ENCODE data around the gene ZNF692.
"Not testable (repeated sequence)": the region's sequence is repeated elsewhere in the genome, so short reads cannot be mapped to it uniquely, and the experiment has no call there.

Gene ZNF692, protein sequence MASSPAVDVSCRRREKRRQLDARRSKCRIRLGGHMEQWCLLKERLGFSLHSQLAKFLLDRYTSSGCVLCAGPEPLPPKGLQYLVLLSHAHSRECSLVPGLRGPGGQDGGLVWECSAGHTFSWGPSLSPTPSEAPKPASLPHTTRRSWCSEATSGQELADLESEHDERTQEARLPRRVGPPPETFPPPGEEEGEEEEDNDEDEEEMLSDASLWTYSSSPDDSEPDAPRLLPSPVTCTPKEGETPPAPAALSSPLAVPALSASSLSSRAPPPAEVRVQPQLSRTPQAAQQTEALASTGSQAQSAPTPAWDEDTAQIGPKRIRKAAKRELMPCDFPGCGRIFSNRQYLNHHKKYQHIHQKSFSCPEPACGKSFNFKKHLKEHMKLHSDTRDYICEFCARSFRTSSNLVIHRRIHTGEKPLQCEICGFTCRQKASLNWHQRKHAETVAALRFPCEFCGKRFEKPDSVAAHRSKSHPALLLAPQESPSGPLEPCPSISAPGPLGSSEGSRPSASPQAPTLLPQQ

DNA sequence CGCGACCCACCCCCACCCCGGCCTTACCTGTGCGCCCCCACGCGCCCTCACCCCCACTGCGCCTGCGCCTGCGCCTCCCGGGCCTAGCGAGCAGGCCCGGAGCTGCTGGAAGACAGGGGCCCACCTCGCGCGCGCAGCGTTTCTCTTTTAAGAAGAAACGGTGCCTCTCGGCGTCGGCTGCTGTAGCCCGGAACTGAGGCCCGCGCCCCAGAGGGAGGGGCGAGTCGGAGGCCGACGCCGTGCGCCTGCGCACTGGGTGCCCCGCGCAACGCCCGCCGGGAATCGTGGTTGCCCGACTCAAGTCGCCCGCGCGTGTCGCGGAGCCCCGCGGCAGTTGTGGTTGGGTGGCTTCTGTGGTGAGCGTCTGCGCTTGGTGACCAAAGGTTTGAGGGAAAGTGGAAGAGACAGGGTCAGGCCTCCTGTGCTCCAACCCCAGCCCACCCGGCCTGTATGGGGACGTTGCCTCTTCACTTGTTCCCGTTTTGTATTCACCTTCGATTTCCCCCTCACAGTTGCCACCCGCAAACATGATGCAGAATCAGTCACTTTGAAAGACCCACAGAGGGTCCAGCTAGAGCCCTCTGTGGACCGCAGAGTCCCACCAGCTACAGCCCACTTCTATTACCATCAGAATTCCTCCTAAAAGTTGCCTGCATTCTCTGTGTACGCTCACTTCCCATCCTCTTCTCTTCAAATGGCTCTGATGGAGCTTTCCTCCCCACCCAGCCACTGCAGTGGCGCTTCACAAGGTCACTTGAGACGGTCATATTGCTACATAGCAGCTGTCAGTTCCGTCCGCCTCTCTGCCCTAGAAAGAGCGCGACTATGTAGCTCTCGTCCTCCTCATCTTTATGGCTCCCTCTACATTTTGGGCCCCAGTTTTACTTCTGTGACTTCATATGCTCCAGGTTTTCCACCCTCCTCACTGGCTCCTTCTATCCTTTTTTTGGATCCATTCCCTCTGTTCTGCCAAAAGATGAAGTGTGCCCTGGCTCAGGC lies at the start of gene ZNF692:
Gene ZNF692, minus strand, starts transcription at position 195 of the 999 bp plus-strand sequence. CDS start 776 bp downstream, outside the sequence.
- DNase-seq = peak; percentile 100

DNA sequence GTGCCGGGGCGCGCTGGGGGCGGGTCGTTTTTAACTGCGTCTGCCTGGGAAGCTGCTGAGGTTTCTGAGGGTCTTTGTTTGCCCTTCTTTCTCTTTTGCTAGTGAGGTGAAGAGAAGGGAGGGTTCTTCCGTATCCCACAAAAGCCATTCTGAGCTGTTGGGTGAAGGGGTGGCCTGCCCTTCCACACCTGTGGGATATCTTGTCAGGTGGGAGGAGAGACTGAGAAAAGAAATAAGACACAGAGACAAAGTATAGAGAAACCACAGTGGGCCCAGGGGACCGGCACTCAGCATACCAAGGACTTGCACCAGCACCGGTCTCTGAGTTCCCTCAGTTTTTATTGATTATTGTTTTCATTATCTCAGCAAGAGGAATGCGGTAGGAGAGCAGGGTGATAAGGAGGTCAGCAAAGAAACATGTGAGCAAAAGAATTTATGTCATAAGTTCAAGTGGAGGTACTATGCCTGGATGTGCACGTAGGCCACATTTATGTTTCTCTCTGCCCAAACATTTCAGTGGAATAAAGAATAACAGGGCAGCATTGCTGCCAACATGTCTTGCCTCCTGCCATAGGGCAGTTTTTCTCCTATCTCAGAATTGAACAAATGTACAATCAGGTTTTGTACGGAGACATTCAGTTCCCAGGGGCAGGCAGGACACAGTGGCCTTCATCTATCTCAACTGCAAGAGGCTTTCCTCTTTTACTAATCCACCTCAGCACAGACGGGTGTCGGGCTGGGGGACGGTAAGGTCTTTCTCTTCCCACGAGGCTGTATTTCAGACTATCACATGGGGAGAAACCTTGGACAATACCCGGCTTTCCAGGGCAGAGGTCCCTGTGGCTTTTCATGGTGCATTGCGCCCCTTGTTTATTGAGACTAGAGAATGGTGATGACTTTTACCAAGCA lies 48.1 kb upstream of the ZNF692 start:
- DNase-seq = no peak

DNA sequence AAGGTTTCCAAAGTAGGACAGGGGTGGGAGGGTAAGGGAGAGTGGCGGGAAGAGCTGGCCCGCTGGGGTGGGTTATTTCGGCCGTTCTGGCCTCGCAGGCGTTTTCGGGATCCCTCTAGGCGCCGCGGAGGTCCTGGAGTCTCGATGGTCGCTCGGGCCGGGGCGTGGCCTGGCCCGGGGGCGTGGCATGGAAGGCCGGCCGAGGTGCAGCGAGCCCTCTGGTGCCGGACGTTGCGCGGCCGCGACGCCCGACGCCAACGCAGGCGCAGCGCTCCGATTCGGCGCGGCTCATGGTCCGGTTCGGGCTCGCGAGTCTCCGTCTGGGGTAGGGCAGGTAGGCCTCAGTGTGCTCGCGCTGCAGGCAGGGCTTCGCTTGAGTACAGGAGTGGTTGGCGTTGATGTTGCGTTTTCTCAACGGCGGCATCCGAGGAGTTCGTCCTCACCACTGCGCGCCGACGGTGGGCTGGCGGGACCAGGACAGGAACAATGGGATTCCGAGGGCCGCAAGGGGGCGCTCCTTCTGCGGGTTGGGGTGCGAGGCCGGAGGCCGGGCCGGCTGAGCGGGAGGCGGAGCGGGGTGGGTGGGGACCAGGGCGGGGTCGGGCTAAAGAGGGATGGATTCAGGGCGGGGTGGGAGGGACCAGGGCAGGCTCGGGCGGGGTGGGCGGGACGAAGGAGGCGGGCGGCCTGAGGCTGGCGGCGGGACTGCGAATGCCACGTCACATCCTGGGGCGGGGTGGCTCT lies 47.3 kb upstream of the ZNF692 start, which contains the start of gene PGBD2:
Gene PGBD2, plus strand, starts transcription at position 227 of the 744 bp plus-strand sequence. CDS start 7,628 bp downstream, outside the sequence.
- peak; percentile 99 for DNase-seq

DNA sequence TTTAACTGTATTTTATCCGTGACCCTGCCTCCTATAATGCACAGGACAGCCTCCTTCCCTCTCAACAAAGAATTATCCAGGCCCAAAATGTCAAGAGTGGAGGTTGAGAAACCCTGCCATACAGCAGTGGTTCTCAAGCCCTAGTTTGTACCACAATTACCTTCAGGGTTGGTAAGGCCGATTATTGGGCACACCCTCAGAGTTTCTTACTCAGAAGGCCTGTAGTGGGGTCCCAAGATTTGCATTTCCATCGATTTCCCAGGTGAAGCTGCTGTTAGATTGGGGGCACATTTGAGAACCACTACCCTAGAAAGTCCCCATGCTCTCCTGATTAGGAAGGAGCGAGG lies 46.8 kb upstream of the ZNF692 start:
- no peak for DNase-seq

DNA sequence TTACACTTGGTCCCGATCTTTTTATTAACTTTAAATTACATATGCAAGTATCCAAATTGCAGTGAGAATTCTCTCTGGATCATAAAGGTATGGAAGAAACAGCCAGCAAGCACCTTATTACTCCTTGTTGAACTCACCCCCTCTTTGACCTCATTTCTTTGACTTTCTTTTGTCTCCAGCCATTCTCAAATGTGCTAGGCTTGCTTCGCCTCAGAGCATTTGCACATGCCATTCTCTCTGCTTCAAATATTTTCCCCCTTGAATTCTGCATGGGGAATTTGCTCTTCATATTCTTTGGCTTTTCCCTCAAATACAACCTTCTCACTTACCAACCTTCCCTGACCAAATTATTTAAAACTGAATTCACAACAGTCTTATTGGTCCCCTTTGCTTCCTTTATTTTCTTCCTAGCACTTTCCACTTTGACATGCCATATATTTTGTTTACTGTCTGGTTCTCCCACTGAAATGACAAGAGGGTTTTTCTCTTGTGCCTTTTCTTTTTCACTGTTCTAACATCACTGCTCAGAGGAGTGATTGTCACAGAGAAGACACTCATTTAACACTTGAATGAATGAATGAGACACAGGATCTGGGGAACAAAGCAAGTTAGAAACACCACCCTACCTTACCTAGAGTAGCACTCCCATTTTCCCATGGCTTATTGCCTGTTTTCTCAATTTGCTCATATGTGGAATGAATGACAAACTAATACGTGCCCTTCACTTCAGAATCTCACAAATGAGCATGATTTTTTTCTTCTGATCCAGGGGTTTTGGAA lies 45.7 kb upstream of the ZNF692 start:
- DNase-seq = no peak

DNA sequence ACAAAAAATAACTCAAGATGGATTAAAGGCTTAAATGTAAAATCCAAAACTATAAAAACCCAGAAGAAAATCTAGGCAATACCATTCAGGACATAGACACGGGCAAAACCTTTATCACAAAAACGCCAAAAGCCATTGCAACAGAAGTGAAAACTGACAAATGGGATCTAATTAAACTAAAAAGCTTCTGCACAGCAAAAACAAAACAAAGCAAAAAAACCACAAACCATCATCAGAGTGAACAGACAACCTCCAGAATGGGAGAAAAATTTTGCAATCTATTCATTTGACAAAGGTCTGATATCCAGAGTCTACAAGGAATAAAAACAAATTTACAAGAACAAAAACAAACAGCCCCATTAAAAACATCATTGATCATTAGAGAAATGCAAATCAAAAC lies 42.7 kb upstream of the ZNF692 start:
- no peak for DNase-seq

DNA sequence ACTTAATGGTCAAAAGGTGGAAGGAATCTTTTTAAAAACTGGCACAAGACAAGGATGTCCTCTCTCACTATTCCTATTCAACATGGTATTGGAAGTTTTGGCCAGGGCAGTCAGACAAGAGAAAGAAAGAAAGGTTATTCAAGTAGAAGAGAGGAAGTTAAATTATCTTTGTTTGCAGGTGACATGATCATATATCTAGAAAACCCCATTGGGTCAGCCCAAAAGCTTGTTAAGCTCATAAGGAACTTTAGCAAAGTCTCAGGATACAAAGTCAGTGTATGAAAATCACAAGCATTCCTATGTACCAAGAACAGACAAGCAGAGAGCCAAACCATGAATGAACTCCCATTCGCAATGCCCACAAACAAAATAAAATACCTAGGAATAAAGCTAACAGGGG lies 41.8 kb upstream of the ZNF692 start:
- no peak for DNase-seq

DNA sequence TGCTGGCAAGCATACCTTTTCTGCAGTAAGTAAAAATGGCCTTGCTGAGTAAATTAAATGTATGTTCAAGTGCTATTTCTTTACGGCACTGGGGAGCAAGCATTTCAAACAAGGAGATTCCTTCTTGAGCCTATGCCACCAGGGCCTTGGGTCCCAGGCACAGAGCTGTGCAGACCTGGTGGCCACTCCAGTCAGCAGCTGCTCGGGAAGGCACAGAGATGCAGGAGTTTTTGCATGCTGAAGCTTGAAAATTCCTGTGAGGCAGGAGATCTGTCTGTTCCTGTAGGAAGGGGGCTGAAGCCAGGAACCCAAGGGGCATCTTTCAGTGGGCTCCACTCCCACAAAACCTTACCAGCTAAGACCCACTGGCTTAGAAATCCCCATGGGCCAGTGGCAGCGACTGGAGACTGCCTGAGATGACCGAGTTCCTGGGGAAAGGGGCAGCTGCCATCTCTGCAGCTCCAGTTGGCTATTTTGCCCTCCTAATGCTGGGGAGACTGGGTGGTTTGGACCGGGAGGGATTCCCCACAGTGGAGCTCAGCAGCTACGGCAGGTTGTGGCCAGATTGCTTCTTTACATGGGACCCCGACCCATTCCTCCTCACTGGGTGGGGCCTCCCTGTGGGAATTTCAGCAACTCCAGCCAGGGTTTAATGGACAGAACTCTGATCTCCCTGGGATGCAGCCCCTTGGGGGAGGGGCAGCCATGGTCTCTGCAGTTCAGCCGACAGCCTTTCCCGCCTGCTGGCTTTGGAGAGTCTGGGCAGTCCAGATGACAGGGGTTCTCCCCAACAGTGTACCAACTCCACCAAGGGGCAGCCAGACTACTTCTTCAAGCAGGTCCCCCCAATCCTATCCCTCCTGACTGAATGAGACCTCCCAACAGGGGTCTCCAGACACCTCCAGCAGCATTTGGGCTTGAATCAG lies 38.8 kb upstream of the ZNF692 start:
- no peak for DNase-seq

DNA sequence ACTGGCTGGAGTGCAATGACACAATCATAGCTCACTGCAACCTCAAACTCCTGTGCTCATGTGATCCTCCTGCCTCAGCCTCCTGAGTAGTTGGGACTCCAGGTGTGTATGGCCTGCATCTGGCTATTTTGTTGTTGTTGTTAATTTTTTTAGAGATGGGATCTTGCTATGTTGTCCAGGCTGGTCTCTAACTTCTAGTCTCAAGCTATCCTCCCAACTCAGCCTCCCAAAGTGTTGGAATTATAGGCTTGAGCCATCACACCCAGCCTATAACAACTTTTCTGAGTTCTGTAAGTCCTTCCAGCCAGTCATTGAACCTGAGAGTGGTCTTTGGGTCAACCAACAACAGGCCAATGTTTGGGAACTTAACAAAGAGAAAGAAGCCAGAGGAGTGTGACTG lies 36.0 kb upstream of the ZNF692 start:
- DNase-seq = no peak

DNA sequence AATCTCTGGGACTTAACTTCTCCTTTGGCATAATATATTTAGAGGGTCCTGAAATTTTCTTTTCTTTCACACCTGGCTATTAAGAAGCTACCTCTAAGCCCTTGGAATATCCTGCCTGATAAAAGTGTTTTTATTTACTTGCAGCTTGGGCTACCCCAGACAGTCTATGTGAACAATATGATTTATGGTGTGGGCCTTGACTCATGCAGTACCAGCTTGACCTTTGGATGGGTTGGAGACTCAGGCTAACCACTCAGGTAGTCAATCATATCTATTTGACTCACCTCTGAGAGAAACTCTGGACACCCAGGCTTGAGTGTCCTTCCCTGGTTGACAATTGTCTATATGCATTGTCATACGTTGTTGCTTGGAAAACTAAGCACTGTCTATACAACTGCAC lies 33.7 kb upstream of the ZNF692 start:
- DNase-seq = no peak

DNA sequence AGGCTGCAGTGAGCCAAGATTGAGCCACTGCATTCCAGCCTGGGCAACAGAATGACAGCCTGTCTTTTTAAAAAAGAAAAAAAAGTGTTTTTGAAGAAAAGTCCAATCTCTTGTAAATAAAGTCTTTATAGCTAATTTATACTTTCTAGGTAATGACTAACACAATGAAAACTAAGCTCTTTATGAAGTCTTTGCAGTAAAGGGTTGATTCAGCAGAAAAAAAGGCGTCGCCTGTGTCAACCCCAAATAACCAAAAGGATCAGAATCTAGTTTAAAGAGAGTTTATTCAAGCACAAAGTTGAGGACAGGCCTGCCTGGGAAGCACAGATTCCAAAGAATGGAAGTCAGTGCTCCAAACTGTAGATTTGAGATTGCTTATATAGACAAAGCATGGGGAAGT lies 32.9 kb upstream of the ZNF692 start:
- no peak for DNase-seq

DNA sequence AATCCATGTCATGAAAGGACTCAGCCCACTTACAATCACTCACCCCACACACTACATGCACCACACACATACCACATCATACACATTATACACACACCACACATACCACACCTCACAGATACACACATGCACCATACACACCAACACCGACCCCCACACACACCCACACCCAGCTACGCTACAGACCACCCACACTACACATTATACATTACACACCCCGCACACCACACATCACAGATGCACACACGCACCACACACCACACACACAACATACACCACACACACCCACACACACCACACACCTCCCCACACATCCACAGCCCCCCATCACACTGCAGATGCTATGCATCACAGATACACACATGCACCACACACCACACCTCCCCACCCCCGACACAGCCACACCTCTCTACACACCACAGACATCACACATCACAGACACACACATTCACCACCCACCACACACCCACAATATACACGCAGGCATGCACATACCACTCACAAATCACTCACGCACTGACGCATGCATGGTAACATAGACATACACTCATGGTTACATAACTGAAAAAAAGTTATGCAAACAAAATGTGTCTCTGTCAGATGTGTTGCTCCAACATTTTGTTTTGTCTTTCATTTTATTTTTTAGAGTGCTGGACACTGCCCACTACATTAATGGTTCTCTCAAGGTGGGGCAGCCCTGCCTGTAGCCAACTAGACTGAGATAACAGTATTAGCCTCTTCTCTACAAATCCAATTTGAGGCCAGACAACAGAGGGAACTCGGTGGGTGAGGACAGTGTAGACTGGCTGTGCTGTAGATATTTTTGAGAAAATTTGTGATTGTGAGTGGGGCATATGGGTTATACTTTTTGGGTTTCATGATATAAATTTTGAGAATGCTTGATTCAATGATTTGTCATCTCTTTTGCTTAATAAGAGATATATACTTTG lies 31.9 kb upstream of the ZNF692 start:
- no peak for DNase-seq

DNA sequence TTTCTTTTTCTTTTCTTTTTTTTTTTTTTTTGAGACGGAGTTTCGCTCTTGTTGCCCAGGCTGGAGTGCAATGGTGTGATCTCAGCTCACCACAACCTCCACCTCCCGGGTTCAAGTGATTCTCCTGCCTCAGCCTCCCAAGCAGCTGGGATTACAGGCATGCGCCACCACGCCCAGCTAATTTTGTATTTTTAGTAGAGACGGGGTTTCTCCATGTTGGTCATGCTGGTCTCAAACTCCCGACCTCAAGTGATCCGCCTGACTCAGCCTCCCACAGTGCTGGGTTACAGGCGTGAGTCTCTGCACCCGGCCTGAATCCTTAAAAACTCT lies 31.0 kb upstream of the ZNF692 start:
- DNase-seq = not testable (repeated sequence)

DNA sequence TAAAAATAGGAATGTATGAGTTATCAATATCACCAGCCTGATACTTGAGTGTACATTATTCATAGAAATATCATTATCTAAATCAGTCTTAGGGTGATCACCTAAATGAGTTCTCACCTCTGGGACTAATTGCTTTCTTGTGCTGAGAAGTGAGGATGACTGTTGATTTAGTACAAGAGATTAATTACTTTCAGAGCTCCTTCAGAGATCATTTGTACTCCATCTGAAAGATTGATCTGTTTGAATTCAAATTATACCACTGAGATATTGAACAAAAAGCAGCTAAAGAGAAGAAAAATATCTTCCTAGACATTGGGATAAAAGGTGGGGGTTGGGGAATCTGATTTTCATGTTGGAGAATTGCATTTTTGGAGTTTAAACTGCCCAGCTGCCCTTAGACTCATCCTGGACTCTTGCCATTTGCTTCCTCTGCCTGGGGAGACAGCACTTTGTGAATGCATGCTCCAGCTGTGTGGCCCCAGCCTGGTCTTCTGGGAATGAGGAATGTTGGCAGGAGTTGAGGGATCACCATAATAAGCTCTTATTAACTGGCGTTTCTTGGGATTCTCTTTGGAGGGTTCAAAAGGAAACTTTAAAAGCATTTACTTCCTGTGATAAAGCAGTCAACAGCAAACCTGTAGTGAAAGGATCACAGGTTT lies 27.5 kb upstream of the ZNF692 start:
- no peak for DNase-seq

DNA sequence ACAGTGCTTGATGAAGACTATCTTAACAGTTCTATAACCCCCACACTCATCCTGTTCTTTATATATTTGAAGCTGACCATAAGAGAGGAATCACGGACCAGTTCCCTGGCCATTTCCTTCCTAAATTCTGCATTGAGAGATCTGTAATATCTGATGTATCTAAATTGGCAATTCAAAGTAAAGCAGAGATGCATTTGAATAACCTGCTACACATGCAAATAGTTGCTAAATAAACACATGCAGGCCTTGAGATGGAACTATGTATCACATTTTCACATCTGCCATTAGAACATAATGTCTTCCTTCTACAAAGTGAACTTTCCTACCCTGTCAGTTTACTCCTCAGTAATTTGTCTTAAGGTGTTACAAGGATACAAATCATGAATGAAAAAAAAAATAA lies 26.8 kb upstream of the ZNF692 start:
- no peak for DNase-seq

DNA sequence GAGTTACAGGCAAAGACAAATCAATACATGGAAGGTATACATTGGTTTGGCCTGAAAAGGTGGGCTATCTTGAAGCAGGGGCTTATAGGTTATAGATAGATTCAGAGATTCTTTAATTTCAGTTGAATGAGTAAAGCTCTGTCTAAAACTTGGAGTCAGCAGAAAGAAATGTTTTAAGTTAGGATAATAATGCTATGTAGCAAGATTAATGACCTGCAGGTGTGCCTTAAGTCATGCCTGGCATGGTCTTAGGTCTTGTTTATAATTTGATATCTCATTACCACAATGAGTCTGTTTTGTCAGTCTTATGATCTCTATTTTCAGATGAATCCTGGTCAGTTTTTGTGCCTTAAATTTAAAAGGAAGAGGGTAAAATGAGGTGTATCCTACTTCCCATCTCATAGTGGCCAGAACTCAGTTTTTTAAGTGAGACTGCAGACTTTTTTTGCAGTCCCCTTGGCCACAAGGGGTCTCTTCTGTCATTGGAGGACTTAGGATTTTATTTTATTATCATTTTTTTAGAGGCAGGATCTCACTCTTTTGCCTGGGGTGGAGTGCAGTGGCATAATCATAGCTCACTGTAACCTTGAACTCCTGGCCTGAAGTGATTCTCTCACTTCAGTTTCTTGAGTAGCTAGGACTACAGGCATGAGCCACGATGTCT lies 25.9 kb upstream of the ZNF692 start:
- no peak for DNase-seq

DNA sequence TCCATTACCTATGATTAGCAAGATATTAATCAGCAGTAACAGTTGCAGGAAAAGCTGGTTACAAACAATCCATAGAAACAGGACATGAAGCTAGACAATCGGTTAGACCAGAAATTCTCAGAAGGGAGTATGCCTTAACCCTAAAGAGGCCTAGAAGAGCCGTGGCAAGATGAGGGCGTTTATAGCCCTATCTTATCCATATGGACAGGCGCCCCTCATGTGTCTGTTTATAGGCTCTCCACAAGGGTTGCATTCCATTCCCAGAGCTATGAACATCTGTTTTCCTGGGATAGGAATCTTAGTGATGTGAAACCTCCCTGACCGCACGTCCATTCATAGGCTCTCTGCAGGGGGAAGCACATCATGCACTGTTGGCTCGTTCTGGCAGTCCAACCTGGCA lies 23.5 kb upstream of the ZNF692 start:
- DNase-seq = not testable (repeated sequence)

All from NCI-H1048 (cell line).